GM23338 (cell line): ENCODE data around the gene DMWD. TPM values are rescaled to one million over a fixed set of nuclear protein-coding genes. Genes with fewer than 3 reads are reported as not detected.

ENCODE experiments used
- ATAC-seq: fragments of 200-7000 bp; cut with Tn5 transposase; 3 replicates; pipeline ENCODE4 v1.9.1; 2020
- DNase-seq: peaks from one replicate; pipeline ENCODE4 v3.0.0-alpha.2; 2015; ENCODE audit warnings: low spot score
- H2AFZ ChIP-seq: fragments of 200-600 bp; sonication (generic); 2 replicates; pipeline ENCODE4 v1.8.0; 2016; ENCODE audit warnings: antibody characterized with exemption, mild to moderate bottlenecking, moderate library complexity
- H3F3A ChIP-seq: fragments of 200-600 bp; sonication (generic); replicated peaks from 2 replicates; pipeline ENCODE4 v1.8.0; 2017; ENCODE audit warnings: antibody characterized with exemption, mixed run types, low read depth
- H3K27ac ChIP-seq: fragments of 200-600 bp; sonication (generic); 2 replicates; pipeline ENCODE4 v1.6.1; 2016; ENCODE audit warnings: low read depth
- H3K27me3 ChIP-seq: fragments of 200-600 bp; sonication (generic); 2 replicates; pipeline ENCODE4 v1.8.0; 2016; ENCODE audit warnings: mild to moderate bottlenecking, mixed run types, moderate library complexity; ENCODE audit not compliant: insufficient read depth
- H3K36me3 ChIP-seq: fragments of 200-600 bp; sonication (generic); 2 replicates; pipeline ENCODE4 v1.8.0; 2016; ENCODE audit warnings: mild to moderate bottlenecking; ENCODE audit not compliant: insufficient read depth
- H3K4me1 ChIP-seq: fragments of 200-600 bp; sonication (generic); 2 replicates; pipeline ENCODE4 v1.8.0; 2016; ENCODE audit warnings: mild to moderate bottlenecking, moderate library complexity; ENCODE audit not compliant: insufficient read depth
- H3K4me2 ChIP-seq: fragments of 200-600 bp; sonication (generic); 2 replicates; pipeline ENCODE4 v1.7.1; 2017; ENCODE audit warnings: mixed run types
- H3K4me3 ChIP-seq: fragments of 200-600 bp; sonication (generic); 2 replicates; pipeline ENCODE4 v1.6.1; 2016; ENCODE audit warnings: mixed run types
- H3K79me2 ChIP-seq: fragments of 200-600 bp; sonication (generic); replicated peaks from 2 replicates; pipeline ENCODE4 v1.8.0; 2017; ENCODE audit warnings: mild to moderate bottlenecking; ENCODE audit not compliant: insufficient read depth
- H3K9me2 ChIP-seq: fragments of 200-600 bp; sonication (generic); 2 replicates; pipeline ENCODE4 v1.8.0; 2017; ENCODE audit not compliant: insufficient read depth
- H4K20me1 ChIP-seq: fragments of 200-600 bp; sonication (generic); replicated peaks from 2 replicates; pipeline ENCODE4 v1.8.0; 2017; ENCODE audit warnings: mild to moderate bottlenecking; ENCODE audit not compliant: insufficient read depth
- H3K27ac Mint-ChIP-seq: 2 replicates; pipeline ENCODE4 v1.8.0; 2020; ENCODE audit warnings: inconsistent platforms, mild to moderate bottlenecking, moderate library complexity, mixed read lengths
- H3K27me3 Mint-ChIP-seq: 3 replicates; pipeline ENCODE4 v1.8.0; 2022; ENCODE audit warnings: low read depth, mild to moderate bottlenecking, moderate library complexity, mixed read lengths, inconsistent platforms; ENCODE audit not compliant: insufficient read depth, poor library complexity
- H3K36me3 Mint-ChIP-seq: 3 replicates; pipeline ENCODE4 v1.8.0; 2021; ENCODE audit warnings: low read depth, mild to moderate bottlenecking, inconsistent platforms, moderate library complexity, mixed read lengths
- H3K4me1 Mint-ChIP-seq: 3 replicates; pipeline ENCODE4 v1.8.0; 2020; ENCODE audit warnings: mild to moderate bottlenecking, inconsistent platforms, mixed read lengths
- H3K4me3 Mint-ChIP-seq: 3 replicates; pipeline ENCODE4 v1.8.0; 2021; ENCODE audit warnings: moderate library complexity, mild to moderate bottlenecking, inconsistent platforms, mixed read lengths
- H3K9me3 Mint-ChIP-seq: 3 replicates; pipeline ENCODE4 v1.8.0; 2020; ENCODE audit warnings: moderate library complexity, mild to moderate bottlenecking, inconsistent platforms, mixed read lengths
- CREB1 ChIP-seq: fragments of 250-450 bp; sonication (Bioruptor Pico); IDR thresholded peaks from 2 replicates; pipeline ENCODE4 v1.5.0; 2020; ENCODE audit warnings: low read depth, mild to moderate bottlenecking, moderate library complexity
- CTCF ChIP-seq, 2 experiments: fragments of 200-600 bp in 1 of 2; sonication (generic) in 1 of 2; conservative IDR thresholded peaks; 2 replicates each; pipeline versions ENCODE4 v1.5.1 to v1.6.1; 2016 to 2017; ENCODE audit warnings: antibody characterized with exemption in 2 of 2, low read depth in 2 of 2, mild to moderate bottlenecking in 2 of 2, moderate library complexity in 1 of 2
- EZH2 ChIP-seq: fragments of 200-600 bp; sonication (generic); IDR thresholded peaks from one replicate; pipeline ENCODE4 v1.8.0; 2017; ENCODE audit warnings: antibody characterized with exemption, mild to moderate bottlenecking, low read depth; ENCODE audit not compliant: unreplicated experiment
- EZH2phosphoT487 ChIP-seq: fragments of 200-600 bp; sonication (generic); IDR thresholded peaks from one replicate; pipeline ENCODE4 v1.8.1; 2018; ENCODE audit warnings: antibody characterized with exemption; ENCODE audit not compliant: unreplicated experiment
- JUNB ChIP-seq: IDR thresholded peaks from one replicate; pipeline ENCODE4 v1.6.1; 2016; ENCODE audit warnings: antibody characterized with exemption; ENCODE audit not compliant: unreplicated experiment
- NANOG ChIP-seq: IDR thresholded peaks from 2 replicates; pipeline ENCODE4 v1.6.1; 2016; ENCODE audit warnings: antibody characterized with exemption, borderline replicate concordance
- POLR2AphosphoS5 ChIP-seq: IDR thresholded peaks from 2 replicates; pipeline ENCODE4 v1.6.1; 2016; ENCODE audit warnings: antibody characterized with exemption, low read depth
- STAT1 ChIP-seq: IDR thresholded peaks from one replicate; pipeline ENCODE4 v1.6.1; 2016; ENCODE audit warnings: antibody characterized with exemption; ENCODE audit not compliant: unreplicated experiment
- ZNF331 ChIP-seq: fragments of 250-450 bp; sonication (Bioruptor Pico); IDR thresholded peaks from 2 replicates; pipeline ENCODE4 v1.5.0; 2020; ENCODE audit warnings: low read depth, mild to moderate bottlenecking, moderate library complexity
- polyA plus RNA-seq: library from polyadenylated mRNA; unstranded; fragments of >200 nt; fragmentation: Nextera tagmentation; extraction: Ambion mirVana; gene quantifications from 2 replicates; pipeline ENCODE4 v1.2.1, GENCODE V29; 2016
- total RNA-seq: library from RNA; depleted of rRNA; stranded (reverse); fragments of >200 nt; shearing (Covaris generic); gene quantifications from 2 replicates; pipeline ENCODE4 v1.2.3, GENCODE V29; 2014
- TF ChIP-seq, protein P1 (sequence below): IDR thresholded peaks from one replicate; pipeline ENCODE4 v1.6.1; 2018; ENCODE audit warnings: antibody characterized with exemption; ENCODE audit not compliant: unreplicated experiment
- TF ChIP-seq, protein P2 (sequence below): IDR thresholded peaks from 2 replicates; pipeline ENCODE4 v1.6.1; 2016; ENCODE audit warnings: antibody characterized with exemption

DMWD gene
- total and polyA plus RNA-seq, 2 experiments from 2014 or later, result 12.1 to 45.6 TPM

DNA sequence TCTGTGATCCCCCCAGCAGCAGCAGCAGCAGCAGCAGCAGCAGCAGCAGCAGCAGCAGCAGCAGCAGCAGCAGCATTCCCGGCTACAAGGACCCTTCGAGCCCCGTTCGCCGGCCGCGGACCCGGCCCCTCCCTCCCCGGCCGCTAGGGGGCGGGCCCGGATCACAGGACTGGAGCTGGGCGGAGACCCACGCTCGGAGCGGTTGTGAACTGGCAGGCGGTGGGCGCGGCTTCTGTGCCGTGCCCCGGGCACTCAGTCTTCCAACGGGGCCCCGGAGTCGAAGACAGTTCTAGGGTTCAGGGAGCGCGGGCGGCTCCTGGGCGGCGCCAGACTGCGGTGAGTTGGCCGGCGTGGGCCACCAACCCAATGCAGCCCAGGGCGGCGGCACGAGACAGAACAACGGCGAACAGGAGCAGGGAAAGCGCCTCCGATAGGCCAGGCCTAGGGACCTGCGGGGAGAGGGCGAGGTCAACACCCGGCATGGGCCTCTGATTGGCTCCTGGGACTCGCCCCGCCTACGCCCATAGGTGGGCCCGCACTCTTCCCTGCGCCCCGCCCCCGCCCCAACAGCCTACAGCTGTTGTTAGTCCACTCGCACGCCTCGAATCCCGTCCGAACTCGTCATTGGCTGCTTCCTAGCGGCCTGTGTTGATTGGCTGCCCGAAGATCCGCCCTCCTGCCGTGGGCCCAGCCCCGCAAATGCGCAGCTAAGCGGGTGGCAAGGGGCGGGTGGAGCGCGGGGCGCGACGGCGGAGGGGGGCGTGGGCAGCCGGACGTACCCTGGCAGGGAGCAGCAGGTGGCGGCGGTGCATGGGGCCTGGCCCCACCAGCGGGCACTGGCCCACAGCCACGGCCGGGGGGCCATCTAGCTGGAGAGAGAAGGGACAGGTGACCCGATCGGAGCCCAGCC is 22.2 kb downstream of the DMWD start:
- Mint-ChIP-seq H3K4me3 (peak overlapping the region; percentile 91), H3K27me3 (peaks cover 35% of the 10 kb centered on the region), H3K36me3 (peaks cover 23% of the 10 kb centered on the region)

More for the DNA sequence above, 22.2 kb downstream of the DMWD start:
- Histone ChIP-seq H3K4me3 (peak overlapping the region; percentile 76), H2AFZ (no peak overlapping the region), H3K36me3 (0 out of 2 replicates have a peak, but pooled peaks cover 3% of the 10 kb centered on the region), H3K4me2 (peak overlapping the region; percentile 99), H3K9me2 (no peaks in the 10 kb centered on the region), H4K20me1 (peaks cover 3% of the 10 kb centered on the region; the same call in 1 of the 2 replicates), H3K4me1 (peaks cover 20% of the 10 kb centered on the region), H3F3A (peaks cover 29% of the 10 kb centered on the region), H3K27ac (peak overlapping the region; percentile 97), H3K79me2 (no peaks in the 10 kb centered on the region), H3K27me3 (no peaks in the 10 kb centered on the region)
- H3K9me3 Mint-ChIP-seq, result no peaks in the 10 kb centered on the region; the same call in 2 of the 3 replicates
- H3K27ac Mint-ChIP-seq, result peak overlapping the region; percentile 99
- H3K4me1 Mint-ChIP-seq, result peaks cover 20% of the 10 kb centered on the region
- DNase-seq, result peak; percentile 99
- peak; percentile 68 to 79 for TF ChIP-seq CTCF (conservative IDR thresholded peaks at IDR 0.05; ENCODE audit: low read depth in 2 of 2)
- peak; percentile 91 for TF ChIP-seq POLR2AphosphoS5
- TF ChIP-seq ZNF331, result no peak
- no peak for TF ChIP-seq EZH2phosphoT487
- no peak for TF ChIP-seq JUNB
- TF ChIP-seq STAT1, result no peak
- no peak for TF ChIP-seq EZH2
- no peak for TF ChIP-seq NANOG
- TF ChIP-seq, protein P1, sequence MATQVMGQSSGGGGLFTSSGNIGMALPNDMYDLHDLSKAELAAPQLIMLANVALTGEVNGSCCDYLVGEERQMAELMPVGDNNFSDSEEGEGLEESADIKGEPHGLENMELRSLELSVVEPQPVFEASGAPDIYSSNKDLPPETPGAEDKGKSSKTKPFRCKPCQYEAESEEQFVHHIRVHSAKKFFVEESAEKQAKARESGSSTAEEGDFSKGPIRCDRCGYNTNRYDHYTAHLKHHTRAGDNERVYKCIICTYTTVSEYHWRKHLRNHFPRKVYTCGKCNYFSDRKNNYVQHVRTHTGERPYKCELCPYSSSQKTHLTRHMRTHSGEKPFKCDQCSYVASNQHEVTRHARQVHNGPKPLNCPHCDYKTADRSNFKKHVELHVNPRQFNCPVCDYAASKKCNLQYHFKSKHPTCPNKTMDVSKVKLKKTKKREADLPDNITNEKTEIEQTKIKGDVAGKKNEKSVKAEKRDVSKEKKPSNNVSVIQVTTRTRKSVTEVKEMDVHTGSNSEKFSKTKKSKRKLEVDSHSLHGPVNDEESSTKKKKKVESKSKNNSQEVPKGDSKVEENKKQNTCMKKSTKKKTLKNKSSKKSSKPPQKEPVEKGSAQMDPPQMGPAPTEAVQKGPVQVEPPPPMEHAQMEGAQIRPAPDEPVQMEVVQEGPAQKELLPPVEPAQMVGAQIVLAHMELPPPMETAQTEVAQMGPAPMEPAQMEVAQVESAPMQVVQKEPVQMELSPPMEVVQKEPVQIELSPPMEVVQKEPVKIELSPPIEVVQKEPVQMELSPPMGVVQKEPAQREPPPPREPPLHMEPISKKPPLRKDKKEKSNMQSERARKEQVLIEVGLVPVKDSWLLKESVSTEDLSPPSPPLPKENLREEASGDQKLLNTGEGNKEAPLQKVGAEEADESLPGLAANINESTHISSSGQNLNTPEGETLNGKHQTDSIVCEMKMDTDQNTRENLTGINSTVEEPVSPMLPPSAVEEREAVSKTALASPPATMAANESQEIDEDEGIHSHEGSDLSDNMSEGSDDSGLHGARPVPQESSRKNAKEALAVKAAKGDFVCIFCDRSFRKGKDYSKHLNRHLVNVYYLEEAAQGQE, result no peak
- TF ChIP-seq CREB1, result 0 out of 2 replicates have a peak, but pooled peaks have one; percentile 57
- TF ChIP-seq, protein P2, sequence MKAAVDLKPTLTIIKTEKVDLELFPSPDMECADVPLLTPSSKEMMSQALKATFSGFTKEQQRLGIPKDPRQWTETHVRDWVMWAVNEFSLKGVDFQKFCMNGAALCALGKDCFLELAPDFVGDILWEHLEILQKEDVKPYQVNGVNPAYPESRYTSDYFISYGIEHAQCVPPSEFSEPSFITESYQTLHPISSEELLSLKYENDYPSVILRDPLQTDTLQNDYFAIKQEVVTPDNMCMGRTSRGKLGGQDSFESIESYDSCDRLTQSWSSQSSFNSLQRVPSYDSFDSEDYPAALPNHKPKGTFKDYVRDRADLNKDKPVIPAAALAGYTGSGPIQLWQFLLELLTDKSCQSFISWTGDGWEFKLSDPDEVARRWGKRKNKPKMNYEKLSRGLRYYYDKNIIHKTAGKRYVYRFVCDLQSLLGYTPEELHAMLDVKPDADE, result 0 out of 2 replicates have a peak, but pooled peaks have one; percentile 34
- peak; percentile 61 for ATAC-seq
